ENCODE results near the gene FZR1.
A peak's percentile ranks its signal among the peaks of the same experiment; 100 is the strongest.
"Not testable (repeated sequence)": the region's sequence is repeated elsewhere in the genome, so short reads cannot be mapped to it uniquely, and the experiment has no call there.

The FZR1 gene

GRCh38 chr19:3547301-3547731, 41.2 kb downstream of the FZR1 start:
- DNase-seq (ENCODE audit: low spot score), result peak; percentile 78

GRCh38 chr19:3547767-3548282, 41.7 kb downstream of the FZR1 start:
- DNase-seq (ENCODE audit: low spot score), result no peak

GRCh38 chr19:3548606-3549005, 42.5 kb downstream of the FZR1 start:
- DNase-seq (ENCODE audit: low spot score), result no peak

GRCh38 chr19:3549816-3550215, 43.7 kb downstream of the FZR1 start:
- DNase-seq (ENCODE audit: low spot score), result no peak

- DNase-seq (ENCODE audit: low spot score), result no peak
Measured at GRCh38 chr19:3550947-3551791, 45.1 kb downstream of the FZR1 start.

GRCh38 chr19:3551792-3552095, 45.6 kb downstream of the FZR1 start:
- no peak for DNase-seq (ENCODE audit: low spot score)

GRCh38 chr19:3554254-3555083, 48.4 kb downstream of the FZR1 start:
- DNase-seq (ENCODE audit: low spot score), result no peak

GRCh38 chr19:3555653-3556422, 49.7 kb downstream of the FZR1 start:
- DNase-seq (ENCODE audit: low spot score), result no peak

GRCh38 chr19:3556423-3556977, 50.4 kb downstream of the FZR1 start:
- no peak for DNase-seq (ENCODE audit: low spot score)

- DNase-seq (ENCODE audit: low spot score), result peak; percentile 79
Measured at GRCh38 chr19:3556978-3557460, 50.9 kb downstream of the FZR1 start.

- DNase-seq (ENCODE audit: low spot score), result peak; percentile 100
Measured at GRCh38 chr19:3557461-3558248, 51.5 kb downstream of the FZR1 start, which contains the start of gene MFSD12. Gene MFSD12, minus strand, starts transcription at chr19:3557586. Its CDS starts 183 bp downstream, at chr19:3557403.

- DNase-seq (ENCODE audit: low spot score), result no peak
Measured at GRCh38 chr19:3563709-3564524, 57.8 kb downstream of the FZR1 start.

GRCh38 chr19:3565139-3565538, 59.0 kb downstream of the FZR1 start:
- no peak for DNase-seq (ENCODE audit: low spot score)

- not testable (repeated sequence) for DNase-seq (ENCODE audit: low spot score)
Measured at GRCh38 chr19:3570042-3570441, 63.9 kb downstream of the FZR1 start.

GRCh38 chr19:3570606-3571011, 64.5 kb downstream of the FZR1 start:
- DNase-seq (ENCODE audit: low spot score), result no peak

- peak; percentile 99 for DNase-seq (ENCODE audit: low spot score)
Measured at GRCh38 chr19:3572132-3572854, 66.2 kb downstream of the FZR1 start.

GRCh38 chr19:3572855-3573161, 66.7 kb downstream of the FZR1 start, which contains the start of gene HMG20B:
Gene HMG20B, plus strand, starts transcription at chr19:3572944. Its CDS starts 366 bp downstream, at chr19:3573310.
- no peak for DNase-seq (ENCODE audit: low spot score)

- peak; percentile 39 for DNase-seq (ENCODE audit: low spot score)
Measured at GRCh38 chr19:3573162-3573857, 67.2 kb downstream of the FZR1 start.
